ENCODE measurements around the gene DAPK1.
A peak's percentile ranks its signal among the peaks of the same experiment; 100 is the strongest.

- TF ChIP-seq CTCF (IDR thresholded peaks at IDR 0.05), result peak in 1 of 7 experiments; percentile 37
- TF ChIP-seq EP300 (IDR thresholded peaks at IDR 0.05), result no peak
- no peak for TF ChIP-seq POLR2A (IDR thresholded peaks at IDR 0.05)
- peak in 1 of 3 donors; percentile 41 for TF ChIP-seq POLR2AphosphoS5 (IDR thresholded peaks at IDR 0.05)
These were observed 158.8 kb downstream of the DAPK1 start for GRCh38 chr9:87656485-87656884.

Data from stomach (tissue), 4 donors.